ENCODE measurements around the gene POLE2.
"Not testable (repeated sequence)": the region's sequence is repeated elsewhere in the genome, so short reads cannot be mapped to it uniquely, and the experiment has no call there.

Gene POLE2

DNA sequence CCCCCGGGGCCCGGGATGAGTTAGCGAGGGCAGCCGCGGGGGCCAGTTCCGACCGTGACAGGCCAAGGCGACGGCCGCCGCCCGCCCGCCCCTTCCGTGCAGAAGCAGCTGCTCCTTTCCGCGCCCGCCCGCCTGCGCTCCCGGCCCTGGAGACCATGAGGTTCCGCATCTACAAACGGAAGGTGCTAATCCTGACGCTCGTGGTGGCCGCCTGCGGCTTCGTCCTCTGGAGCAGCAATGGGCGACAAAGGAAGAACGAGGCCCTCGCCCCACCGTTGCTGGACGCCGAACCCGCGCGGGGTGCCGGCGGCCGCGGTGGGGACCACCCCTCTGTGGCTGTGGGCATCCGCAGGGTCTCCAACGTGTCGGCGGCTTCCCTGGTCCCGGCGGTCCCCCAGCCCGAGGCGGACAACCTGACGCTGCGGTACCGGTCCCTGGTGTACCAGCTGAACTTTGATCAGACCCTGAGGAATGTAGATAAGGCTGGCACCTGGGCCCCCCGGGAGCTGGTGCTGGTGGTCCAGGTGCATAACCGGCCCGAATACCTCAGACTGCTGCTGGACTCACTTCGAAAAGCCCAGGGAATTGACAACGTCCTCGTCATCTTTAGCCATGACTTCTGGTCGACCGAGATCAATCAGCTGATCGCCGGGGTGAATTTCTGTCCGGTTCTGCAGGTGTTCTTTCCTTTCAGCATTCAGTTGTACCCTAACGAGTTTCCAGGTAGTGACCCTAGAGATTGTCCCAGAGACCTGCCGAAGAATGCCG, 66.7 kb downstream of the POLE2 start:
- H3K79me2 ChIP-seq (ENCODE audit: insufficient read depth, low read length) = peaks cover 95% of the 10 kb centered on the region
- no peaks in the 10 kb centered on the region for H3K9me2 ChIP-seq (replicated peaks; ENCODE audit: insufficient read depth, low read length)
- peak overlapping the region; percentile 78 for H3K4me3 ChIP-seq (ENCODE audit: insufficient read depth, low read length, poor library complexity, severe bottlenecking)
- TF ChIP-seq, protein P1, sequence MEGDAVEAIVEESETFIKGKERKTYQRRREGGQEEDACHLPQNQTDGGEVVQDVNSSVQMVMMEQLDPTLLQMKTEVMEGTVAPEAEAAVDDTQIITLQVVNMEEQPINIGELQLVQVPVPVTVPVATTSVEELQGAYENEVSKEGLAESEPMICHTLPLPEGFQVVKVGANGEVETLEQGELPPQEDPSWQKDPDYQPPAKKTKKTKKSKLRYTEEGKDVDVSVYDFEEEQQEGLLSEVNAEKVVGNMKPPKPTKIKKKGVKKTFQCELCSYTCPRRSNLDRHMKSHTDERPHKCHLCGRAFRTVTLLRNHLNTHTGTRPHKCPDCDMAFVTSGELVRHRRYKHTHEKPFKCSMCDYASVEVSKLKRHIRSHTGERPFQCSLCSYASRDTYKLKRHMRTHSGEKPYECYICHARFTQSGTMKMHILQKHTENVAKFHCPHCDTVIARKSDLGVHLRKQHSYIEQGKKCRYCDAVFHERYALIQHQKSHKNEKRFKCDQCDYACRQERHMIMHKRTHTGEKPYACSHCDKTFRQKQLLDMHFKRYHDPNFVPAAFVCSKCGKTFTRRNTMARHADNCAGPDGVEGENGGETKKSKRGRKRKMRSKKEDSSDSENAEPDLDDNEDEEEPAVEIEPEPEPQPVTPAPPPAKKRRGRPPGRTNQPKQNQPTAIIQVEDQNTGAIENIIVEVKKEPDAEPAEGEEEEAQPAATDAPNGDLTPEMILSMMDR (IDR thresholded peaks at IDR 0.05; ENCODE audit: insufficient read depth, low read length, poor library complexity, severe bottlenecking) = no peak
- TF ChIP-seq EZH2phosphoT487 (conservative IDR thresholded peaks at IDR 0.05; ENCODE audit: low read length) = no peak
- H3F3A ChIP-seq (ENCODE audit: insufficient read depth) = peaks cover 49% of the 10 kb centered on the region
- H3K9ac ChIP-seq (ENCODE audit: low read length) = peak overlapping the region; percentile 90
- peak overlapping the region; percentile 70 for H2AFZ ChIP-seq (ENCODE audit: low read depth, low read length, severe bottlenecking)
- H3K27me3 ChIP-seq (ENCODE audit: low read length) = no peaks in the 10 kb centered on the region
- H4K20me1 ChIP-seq (ENCODE audit: low read depth, low read length) = peaks cover 27% of the 10 kb centered on the region
- no peaks in the 10 kb centered on the region for H3K9me3 ChIP-seq (ENCODE audit: insufficient read depth, low read length)
- peak overlapping the region; percentile 83 for H3K4me2 ChIP-seq (ENCODE audit: low read depth, low read length, poor library complexity, severe bottlenecking)
- peaks cover 24% of the 10 kb centered on the region for H3K36me3 ChIP-seq (ENCODE audit: low read length)
- peak overlapping the region; percentile 79 for H3K27ac ChIP-seq (ENCODE audit: low read depth, low read length)

- H4K20me1 ChIP-seq (ENCODE audit: low read depth, low read length) = peaks cover 24% of the 10 kb centered on the region
- H3K9me2 ChIP-seq (replicated peaks; ENCODE audit: insufficient read depth, low read length) = no peaks in the 10 kb centered on the region
- no peak for TF ChIP-seq EZH2phosphoT487 (conservative IDR thresholded peaks at IDR 0.05; ENCODE audit: low read length)
- TF ChIP-seq, protein P1 (IDR thresholded peaks at IDR 0.05; ENCODE audit: insufficient read depth, low read length, poor library complexity, severe bottlenecking) = peak; percentile 26
Observed at GRCh38 chr14:49620182-49621113, 67.6 kb downstream of the POLE2 start, which contains the start of the genes MGAT2 and RPL36AL. MGAT2 (plus strand) TSS chr14:49620799; CDS start chr14:49621269, 470 bp downstream. RPL36AL (minus strand) TSS chr14:49620626; CDS start chr14:49619104, 1,522 bp downstream.

GRCh38 chr14:49619730-49620129, 68.3 kb downstream of the POLE2 start:
- H3K79me2 ChIP-seq (ENCODE audit: insufficient read depth, low read length) = peaks cover 83% of the 10 kb centered on the region
- H3K4me2 ChIP-seq (ENCODE audit: low read depth, low read length, poor library complexity, severe bottlenecking) = peak overlapping the region; percentile 89
- no peaks in the 10 kb centered on the region for H3K9me2 ChIP-seq (replicated peaks; ENCODE audit: insufficient read depth, low read length)
- peak overlapping the region; percentile 90 for H3K9ac ChIP-seq (ENCODE audit: low read length)
- H3K4me3 ChIP-seq (ENCODE audit: insufficient read depth, low read length, poor library complexity, severe bottlenecking) = peak overlapping the region; percentile 78
- no peaks in the 10 kb centered on the region for H3K27me3 ChIP-seq (ENCODE audit: low read length)
- peaks cover 17% of the 10 kb centered on the region for H4K20me1 ChIP-seq (ENCODE audit: low read depth, low read length)
- peak overlapping the region; percentile 79 for H3K27ac ChIP-seq (ENCODE audit: low read depth, low read length)
- no peak for TF ChIP-seq EZH2phosphoT487 (conservative IDR thresholded peaks at IDR 0.05; ENCODE audit: low read length)
- TF ChIP-seq, protein P1 (IDR thresholded peaks at IDR 0.05; ENCODE audit: insufficient read depth, low read length, poor library complexity, severe bottlenecking) = no peak
- H2AFZ ChIP-seq (ENCODE audit: low read depth, low read length, severe bottlenecking) = no peak overlapping the region
- H3K9me3 ChIP-seq (ENCODE audit: insufficient read depth, low read length) = no peaks in the 10 kb centered on the region
- H3F3A ChIP-seq (ENCODE audit: insufficient read depth) = peaks cover 48% of the 10 kb centered on the region
- H3K36me3 ChIP-seq (ENCODE audit: low read length) = peaks cover 19% of the 10 kb centered on the region

More at GRCh38 chr14:49620182-49621113, 67.6 kb downstream of the POLE2 start, which contains the start of the genes MGAT2 and RPL36AL:
- Histone ChIP-seq H3F3A (ENCODE audit: insufficient read depth) (peaks cover 54% of the 10 kb centered on the region), H3K36me3 (ENCODE audit: low read length) (peaks cover 21% of the 10 kb centered on the region), H3K27ac (ENCODE audit: low read depth, low read length) (peak within 1 kb of the TSS; percentile 79), H2AFZ (ENCODE audit: low read depth, low read length, severe bottlenecking) (peak within 1 kb of the TSS; percentile 70), H3K4me2 (ENCODE audit: low read depth, low read length, poor library complexity, severe bottlenecking) (peak within 1 kb of the TSS; percentile 89), H3K79me2 (ENCODE audit: insufficient read depth, low read length) (peaks cover 89% of the 10 kb centered on the region), H3K9ac (ENCODE audit: low read length) (peak within 1 kb of the TSS; percentile 90), H3K27me3 (ENCODE audit: low read length) (no peaks in the 10 kb centered on the region), H3K9me3 (ENCODE audit: insufficient read depth, low read length) (no peaks in the 10 kb centered on the region), H3K4me3 (ENCODE audit: insufficient read depth, low read length, poor library complexity, severe bottlenecking) (peak within 1 kb of the TSS; percentile 78)

DNA sequence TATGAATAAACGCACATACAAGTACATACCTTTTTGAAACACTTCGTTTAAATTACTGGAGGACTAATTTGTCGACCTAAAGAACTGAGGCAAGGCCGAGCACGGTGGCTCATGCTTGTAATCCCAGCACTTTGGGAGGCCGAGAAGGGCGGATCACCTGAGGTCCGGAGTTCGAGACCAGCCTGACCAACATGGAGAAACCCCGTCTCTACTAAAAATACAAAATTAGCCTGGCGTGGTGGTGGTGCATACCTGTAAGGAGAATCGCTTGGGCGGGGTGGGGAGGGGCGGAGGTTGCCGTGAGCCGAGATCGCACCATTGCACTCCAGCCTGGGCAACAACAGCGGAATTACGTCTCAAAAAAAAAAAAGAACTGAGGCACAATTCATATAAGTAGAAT, 68.7 kb downstream of the POLE2 start:
- peak overlapping the region; percentile 89 for H3K4me2 ChIP-seq (ENCODE audit: low read depth, low read length, poor library complexity, severe bottlenecking)
- H3F3A ChIP-seq (ENCODE audit: insufficient read depth) = peaks cover 48% of the 10 kb centered on the region
- not testable (repeated sequence) for H3K27me3 ChIP-seq (ENCODE audit: low read length); H3K9me3 ChIP-seq (ENCODE audit: insufficient read depth, low read length); H2AFZ ChIP-seq (ENCODE audit: low read depth, low read length, severe bottlenecking); H3K9me2 ChIP-seq (replicated peaks; ENCODE audit: insufficient read depth, low read length)
- H3K4me3 ChIP-seq (ENCODE audit: insufficient read depth, low read length, poor library complexity, severe bottlenecking) = peak overlapping the region; percentile 78
- H3K9ac ChIP-seq (ENCODE audit: low read length) = peak overlapping the region; percentile 90
- H3K36me3 ChIP-seq (ENCODE audit: low read length) = peaks cover 18% of the 10 kb centered on the region
- H3K27ac ChIP-seq (ENCODE audit: low read depth, low read length) = peak overlapping the region; percentile 79; the same call in 1 of the 2 replicates
- H4K20me1 ChIP-seq (ENCODE audit: low read depth, low read length) = peaks cover 17% of the 10 kb centered on the region
- peaks cover 80% of the 10 kb centered on the region for H3K79me2 ChIP-seq (ENCODE audit: insufficient read depth, low read length)

All from SU-DHL-6 (cell line).